ENCODE data around the gene IL16.

The IL16 gene

GRCh38 chr15:81357180-81357686, 160.6 kb downstream of the IL16 start:
- H3K4me3 ChIP-seq (ENCODE audit: control insufficient read depth, low read depth, low read length) = no peak overlapping the region
- TF ChIP-seq CTCF (IDR thresholded peaks at IDR 0.05; ENCODE audit: control insufficient read depth, insufficient read depth, low read depth, low read length, missing control alignments) = no peak
- DNase-seq (ENCODE audit: low read depth) = no peak

- no peak for DNase-seq (ENCODE audit: low read depth)
- no peak overlapping the region for H3K4me3 ChIP-seq (ENCODE audit: control insufficient read depth, low read depth, low read length)
Observed at GRCh38 chr15:81358248-81358647, 161.6 kb downstream of the IL16 start.

GRCh38 chr15:81360491-81360890, 163.8 kb downstream of the IL16 start:
- DNase-seq (ENCODE audit: low read depth) = no peak
- no peak overlapping the region for H3K4me3 ChIP-seq (ENCODE audit: control insufficient read depth, low read depth, low read length)
- TF ChIP-seq CTCF (IDR thresholded peaks at IDR 0.05; ENCODE audit: control insufficient read depth, insufficient read depth, low read depth, low read length, missing control alignments) = no peak

More at GRCh38 chr15:81358248-81358647, 161.6 kb downstream of the IL16 start:
- TF ChIP-seq CTCF (IDR thresholded peaks at IDR 0.05; ENCODE audit: control insufficient read depth, insufficient read depth, low read depth, low read length, missing control alignments) = no peak

- DNase-seq (ENCODE audit: low read depth) = no peak
- H3K4me3 ChIP-seq (ENCODE audit: control insufficient read depth, low read depth, low read length) = no peak overlapping the region
- no peak for TF ChIP-seq CTCF (IDR thresholded peaks at IDR 0.05; ENCODE audit: control insufficient read depth, insufficient read depth, low read depth, low read length, missing control alignments)
Observed at GRCh38 chr15:81361891-81362290, 165.2 kb downstream of the IL16 start.

- no peak for DNase-seq (ENCODE audit: low read depth)
- no peak overlapping the region for H3K4me3 ChIP-seq (ENCODE audit: control insufficient read depth, low read depth, low read length)
- TF ChIP-seq CTCF (IDR thresholded peaks at IDR 0.05; ENCODE audit: control insufficient read depth, insufficient read depth, low read depth, low read length, missing control alignments) = no peak
Observed at GRCh38 chr15:81362790-81363189, 166.1 kb downstream of the IL16 start.

- no peak for DNase-seq (ENCODE audit: low read depth)
- no peak for TF ChIP-seq CTCF (IDR thresholded peaks at IDR 0.05; ENCODE audit: control insufficient read depth, insufficient read depth, low read depth, low read length, missing control alignments)
- H3K4me3 ChIP-seq (ENCODE audit: control insufficient read depth, low read depth, low read length) = no peak overlapping the region
Observed at GRCh38 chr15:81363276-81363675, 166.6 kb downstream of the IL16 start.
